ENCODE results near the gene CHRM4.

DNA sequence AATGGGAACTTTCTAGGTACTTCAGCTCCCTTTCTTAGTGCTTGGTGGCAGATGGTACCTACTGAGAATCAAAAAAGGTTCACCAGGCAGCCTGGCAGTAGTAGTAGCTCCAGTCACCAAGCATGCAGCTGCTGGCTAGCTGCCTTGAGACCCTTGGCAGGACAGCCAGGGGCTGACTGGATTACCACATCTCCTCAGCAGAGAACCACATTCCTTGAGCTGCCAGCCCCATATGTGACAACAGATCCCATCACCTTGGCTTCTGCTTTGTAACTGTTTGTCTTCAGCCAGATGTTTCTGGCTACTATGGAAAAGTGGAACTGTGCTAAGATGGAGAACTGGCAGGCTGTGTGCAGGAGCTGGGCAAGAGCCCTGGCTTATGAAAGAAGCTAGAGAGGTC lies 39.6 kb upstream of the CHRM4 start:
- TF ChIP-seq POLR2A (IDR thresholded peaks at IDR 0.05; ENCODE audit: low read length) (no peak), RCOR1 (IDR thresholded peaks at IDR 0.05; ENCODE audit: low read depth, low read length) (no peak), RFX5 (IDR thresholded peaks at IDR 0.05) (no peak), BHLHE40 (IDR thresholded peaks at IDR 0.05; ENCODE audit: low read depth, low read length) (no peak), EP300 (IDR thresholded peaks at IDR 0.05) (no peak), MAZ (IDR thresholded peaks at IDR 0.05; ENCODE audit: borderline replicate concordance, low read depth, low read length) (no peak)
- TF ChIP-seq, protein P1, sequence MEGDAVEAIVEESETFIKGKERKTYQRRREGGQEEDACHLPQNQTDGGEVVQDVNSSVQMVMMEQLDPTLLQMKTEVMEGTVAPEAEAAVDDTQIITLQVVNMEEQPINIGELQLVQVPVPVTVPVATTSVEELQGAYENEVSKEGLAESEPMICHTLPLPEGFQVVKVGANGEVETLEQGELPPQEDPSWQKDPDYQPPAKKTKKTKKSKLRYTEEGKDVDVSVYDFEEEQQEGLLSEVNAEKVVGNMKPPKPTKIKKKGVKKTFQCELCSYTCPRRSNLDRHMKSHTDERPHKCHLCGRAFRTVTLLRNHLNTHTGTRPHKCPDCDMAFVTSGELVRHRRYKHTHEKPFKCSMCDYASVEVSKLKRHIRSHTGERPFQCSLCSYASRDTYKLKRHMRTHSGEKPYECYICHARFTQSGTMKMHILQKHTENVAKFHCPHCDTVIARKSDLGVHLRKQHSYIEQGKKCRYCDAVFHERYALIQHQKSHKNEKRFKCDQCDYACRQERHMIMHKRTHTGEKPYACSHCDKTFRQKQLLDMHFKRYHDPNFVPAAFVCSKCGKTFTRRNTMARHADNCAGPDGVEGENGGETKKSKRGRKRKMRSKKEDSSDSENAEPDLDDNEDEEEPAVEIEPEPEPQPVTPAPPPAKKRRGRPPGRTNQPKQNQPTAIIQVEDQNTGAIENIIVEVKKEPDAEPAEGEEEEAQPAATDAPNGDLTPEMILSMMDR (IDR thresholded peaks at IDR 0.05), result no peak
- TF ChIP-seq, protein P2, sequence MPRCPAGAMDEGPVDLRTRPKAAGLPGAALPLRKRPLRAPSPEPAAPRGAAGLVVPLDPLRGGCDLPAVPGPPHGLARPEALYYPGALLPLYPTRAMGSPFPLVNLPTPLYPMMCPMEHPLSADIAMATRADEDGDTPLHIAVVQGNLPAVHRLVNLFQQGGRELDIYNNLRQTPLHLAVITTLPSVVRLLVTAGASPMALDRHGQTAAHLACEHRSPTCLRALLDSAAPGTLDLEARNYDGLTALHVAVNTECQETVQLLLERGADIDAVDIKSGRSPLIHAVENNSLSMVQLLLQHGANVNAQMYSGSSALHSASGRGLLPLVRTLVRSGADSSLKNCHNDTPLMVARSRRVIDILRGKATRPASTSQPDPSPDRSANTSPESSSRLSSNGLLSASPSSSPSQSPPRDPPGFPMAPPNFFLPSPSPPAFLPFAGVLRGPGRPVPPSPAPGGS (IDR thresholded peaks at IDR 0.05), result no peak
